H1 (cell line): ENCODE measurements around the gene CD38. TPM values are rescaled to one million over a fixed set of nuclear protein-coding genes. Genes with fewer than 3 reads are reported as not detected.

ENCODE experiments used
- RXRA ChIP-seq: IDR thresholded peaks from 2 replicates; pipeline ENCODE4 v1.6.1; 2011; ENCODE audit warnings: low read depth, mild to moderate bottlenecking, low read length, moderate library complexity; ENCODE audit not compliant: insufficient read depth
- SIRT6 ChIP-seq: IDR thresholded peaks from one replicate; pipeline ENCODE4 v1.7.1; 2012; ENCODE audit warnings: low read length, inconsistent platforms
- SRF ChIP-seq: IDR thresholded peaks from 2 replicates; pipeline ENCODE4 v1.6.1; 2011; ENCODE audit warnings: mild to moderate bottlenecking, low read depth, low read length, moderate library complexity
- polyA plus RNA-seq, 7 experiments: library from polyadenylated mRNA; depleted of rRNA in 3 of 7; stranded (reverse) in 5 of 7; unstranded in 2 of 7; fragments of >200 nt in 5 of 7; fragments of 200-250 nt in 2 of 7; gene quantifications; 1 replicate in 5 of 7; 2 replicates in 1 of 7; 4 replicates in 1 of 7; pipeline versions ENCODE4 v1.2.1 to v1.2.3, GENCODE V29; 2011 to 2013; ENCODE audit warnings: missing spikeins in 2 of 7, mixed read lengths in 2 of 7
- total RNA-seq: library from RNA; stranded (reverse); fragmentation: NEBNext Ultra II Directional; extraction: Animal tissue kit (Norgen Biotek cat#: 25700); gene quantifications from 2 replicates; pipeline ENCODE4 v1.2.1, GENCODE V29; 2021

CD38 gene
- total and polyA plus RNA-seq, 2 of the 8 experiments (the other 6 are each of a cell fraction or from before 2014, with no cell fraction given): 0.14 to 0.24 TPM

DNA sequence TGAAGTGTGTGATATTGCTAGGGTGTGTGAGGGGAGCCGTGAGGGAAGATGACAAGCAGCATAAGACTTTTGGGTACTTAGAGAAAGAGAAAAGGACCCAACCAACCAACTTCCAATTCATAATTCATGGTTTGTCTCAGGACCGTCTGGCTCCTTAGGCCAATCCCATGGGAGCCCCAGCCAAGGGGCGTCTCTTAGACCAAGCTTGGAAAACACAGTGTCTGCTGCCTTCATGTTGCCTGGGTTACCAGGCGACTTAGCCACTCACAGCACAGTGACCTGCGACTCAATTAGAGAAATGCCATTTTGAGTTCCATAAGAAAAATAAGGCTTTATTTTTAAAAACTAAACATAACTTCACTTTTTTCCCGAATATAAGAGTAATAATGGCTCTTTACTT, 42.6 kb upstream of the CD38 start (continued):
- TF ChIP-seq SRF (no peak), RXRA (no peak), SIRT6 (no peak)
